Right cardiac atrium (tissue), 5 donors: Measurements from ENCODE around the gene KSR1. TPM values are rescaled to one million over a fixed set of nuclear protein-coding genes. Genes with fewer than 3 reads are reported as not detected.

Experiments used
- ATAC-seq, 2 donors: fragments of 200-7000 bp; cut with Tn5 transposase; one replicate each; pipeline versions ENCODE4 v1.8.0 to v1.9.1; 2020; ENCODE audit warnings: moderate library complexity in 2 of 2, mild to moderate bottlenecking in 1 of 2
- DNase-seq, 3 donors: peaks; one replicate each; pipeline ENCODE4 v3.0.0-alpha.2; 2020
- H3K27ac ChIP-seq: one replicate; pipeline ENCODE4 v1.5.1; 2013; ENCODE audit warnings: mild to moderate bottlenecking, low read length, control low read depth, moderate library complexity
- H3K27me3 ChIP-seq: one replicate; pipeline ENCODE4 v1.6.1; 2013; ENCODE audit not compliant: control insufficient read depth, insufficient read depth
- H3K4me1 ChIP-seq: one replicate; pipeline ENCODE4 v1.6.1; 2013; ENCODE audit warnings: low read length; ENCODE audit not compliant: control insufficient read depth, insufficient read depth
- H3K4me3 ChIP-seq: one replicate; pipeline ENCODE4 v1.5.1; 2013; ENCODE audit warnings: low read length, control low read depth
- H3K9me3 ChIP-seq: one replicate; pipeline ENCODE4 v1.6.1; 2013; ENCODE audit warnings: low read length; ENCODE audit not compliant: control insufficient read depth
- WGBS: extraction: QIAGEN DNeasy Blood & Tissue Kit; methylation state at CpG from one replicate; pipeline ENCODE4 v1.1.7; 2013; 5-methylcytosine and 5-hydroxymethylcytosine counted together
- intact Hi-C, 4 donors: fragments of 100-400 bp; cut with DNase I; formaldehyde crosslinking; loops; one replicate each; pipeline versions ENCODE4 v1.11.0 to v1.14.0; 2022 to 2023
- polyA plus RNA-seq: library from polyadenylated mRNA; stranded (reverse); fragments of 200-250 nt; gene quantifications from one replicate; pipeline ENCODE4 v1.2.3, GENCODE V29; 2013
- total RNA-seq, 4 donors: library from RNA; stranded (reverse); fragmentation: NEBNext Ultra II Directional; extraction: Animal tissue kit (Norgen Biotek cat#: 25700); gene quantifications; one replicate each; pipeline ENCODE4 v1.2.1, GENCODE V29; 2021
- donor health status: healthy with polysubstance abuse.
- donor health status: DM: no; HTN: yes; CAD: no.
- donor health status: DM: no; HTN: no; CAD: no.
- donor health status: DM: no; HTN: yes; CAD: no; lungs with severe emphysema.
- donor health status: DM: yes; HTN: yes; CAD: no.

KSR1 gene
- total and polyA plus RNA-seq, 5 donors, result 8.7 to 22.7 (median 13.1) TPM

- WGBS, result 96% methylated on average over 11 of the region's 11 CpGs
- no peaks in the 10 kb centered on the region for H3K27me3 ChIP-seq
- no peak for ATAC-seq
Observed at GRCh38 chr17:27608328-27609230, 152.3 kb downstream of the KSR1 start.

GRCh38 chr17:27609611-27610303, 153.5 kb downstream of the KSR1 start:
- intact Hi-C loops, result loop anchor here (2.0 to 10.0 kb wide), 4 partner anchors 38 to 375 kb away; no protein-coding TSS in a partner anchor
- no peak overlapping the region for H3K4me3 ChIP-seq
- peak; percentile 53 to 61 for ATAC-seq
- no peaks in the 10 kb centered on the region for H3K4me1 ChIP-seq
- WGBS, result 74% methylated on average over 11 of the region's 11 CpGs
- H3K9me3 ChIP-seq, result no peaks in the 10 kb centered on the region
- H3K27me3 ChIP-seq, result no peaks in the 10 kb centered on the region
- peak in 2 of 3 donors; percentile 67 to 69 for DNase-seq
- no peak overlapping the region for H3K27ac ChIP-seq

More at GRCh38 chr17:27608328-27609230, 152.3 kb downstream of the KSR1 start:
- DNase-seq, result peak in 2 of 3 donors; percentile 2 to 18
- H3K4me1 ChIP-seq, result no peaks in the 10 kb centered on the region
- intact Hi-C loops, result loop anchor here (2.0 to 10.0 kb wide), 4 partner anchors 39 to 374 kb away; no protein-coding TSS in a partner anchor
- no peaks in the 10 kb centered on the region for H3K9me3 ChIP-seq
- no peak overlapping the region for H3K27ac ChIP-seq
- no peak overlapping the region for H3K4me3 ChIP-seq

- H3K27me3 ChIP-seq, result no peaks in the 10 kb centered on the region
- no peak overlapping the region for H3K4me3 ChIP-seq
- intact Hi-C loops, result loop anchor here in 1 of 4 donors (2.0 kb wide), 1 partner anchor 41 kb away; no protein-coding TSS in a partner anchor
- ATAC-seq (peak; percentile 10 to 17), DNase-seq (peak in 1 of 3 donors; percentile 4)
- H3K4me1 ChIP-seq, result no peaks in the 10 kb centered on the region
- no peaks in the 10 kb centered on the region for H3K9me3 ChIP-seq
- H3K27ac ChIP-seq, result no peak overlapping the region
- WGBS, result 92% methylated on average over 4 of the region's 4 CpGs
Observed at GRCh38 chr17:27610304-27610677, 154.0 kb downstream of the KSR1 start.

- 74% methylated on average over 3 of the region's 3 CpGs for WGBS
- H3K4me1 ChIP-seq, result no peaks in the 10 kb centered on the region
- intact Hi-C loops, result no loop called here
- DNase-seq, result no peak
- H3K27me3 ChIP-seq, result no peaks in the 10 kb centered on the region
- no peak overlapping the region for H3K27ac ChIP-seq
- H3K9me3 ChIP-seq, result no peaks in the 10 kb centered on the region
- no peak for ATAC-seq
- no peak overlapping the region for H3K4me3 ChIP-seq
Observed at GRCh38 chr17:27612160-27612770, 156.0 kb downstream of the KSR1 start.

GRCh38 chr17:27613433-27613832, 157.2 kb downstream of the KSR1 start:
- Histone ChIP-seq H3K4me3 (no peak overlapping the region), H3K4me1 (no peaks in the 10 kb centered on the region), H3K9me3 (no peaks in the 10 kb centered on the region), H3K27ac (no peak overlapping the region), H3K27me3 (no peaks in the 10 kb centered on the region)
- intact Hi-C loops, result no loop called here
- peak in 2 of 3 donors; percentile 9 to 14 for DNase-seq
- ATAC-seq, result no peak
- 77% methylated on average over 3 of the region's 3 CpGs for WGBS

- ATAC-seq, result no peak
- Histone ChIP-seq H3K27me3 (no peaks in the 10 kb centered on the region), H3K27ac (no peak overlapping the region), H3K9me3 (no peaks in the 10 kb centered on the region), H3K4me1 (no peaks in the 10 kb centered on the region), H3K4me3 (no peak overlapping the region)
- intact Hi-C loops, result no loop called here
- WGBS, result 98% methylated on average over 1 of the region's 1 CpG
- no peak for DNase-seq
Observed at GRCh38 chr17:27615121-27615520, 158.9 kb downstream of the KSR1 start.

GRCh38 chr17:27616414-27616813, 160.2 kb downstream of the KSR1 start:
- Histone ChIP-seq H3K27me3 (no peaks in the 10 kb centered on the region), H3K27ac (no peak overlapping the region), H3K4me1 (no peaks in the 10 kb centered on the region), H3K9me3 (no peaks in the 10 kb centered on the region), H3K4me3 (no peak overlapping the region)
- intact Hi-C loops, result no loop called here
- no peak for ATAC-seq
- peak in 1 of 3 donors; percentile 13 for DNase-seq
- 75% methylated on average over 4 of the region's 4 CpGs for WGBS

- H3K4me3 ChIP-seq, result no peak overlapping the region
- no peak overlapping the region for H3K27ac ChIP-seq
- no peaks in the 10 kb centered on the region for H3K4me1 ChIP-seq
- no peaks in the 10 kb centered on the region for H3K9me3 ChIP-seq
- ATAC-seq (no peak), DNase-seq (peak in 2 of 3 donors; percentile 1 to 25)
- no peaks in the 10 kb centered on the region for H3K27me3 ChIP-seq
- intact Hi-C loops, result no loop called here
- WGBS, result 92% methylated on average over 8 of the region's 8 CpGs
Observed at GRCh38 chr17:27618417-27618816, 162.2 kb downstream of the KSR1 start.

- ATAC-seq, result no peak
- 83% methylated on average over 9 of the region's 9 CpGs for WGBS
- no peak overlapping the region for H3K27ac ChIP-seq
- no peaks in the 10 kb centered on the region for H3K4me1 ChIP-seq
- intact Hi-C loops, result no loop called here
- H3K27me3 ChIP-seq, result no peaks in the 10 kb centered on the region
- H3K4me3 ChIP-seq, result no peak overlapping the region
- no peaks in the 10 kb centered on the region for H3K9me3 ChIP-seq
- DNase-seq, result no peak
Observed at GRCh38 chr17:27620721-27621120, 164.5 kb downstream of the KSR1 start.

GRCh38 chr17:27621536-27621935, 165.3 kb downstream of the KSR1 start:
- intact Hi-C loops, result no loop called here
- H3K4me3 ChIP-seq, result no peak overlapping the region
- ATAC-seq, result no peak
- no peaks in the 10 kb centered on the region for H3K4me1 ChIP-seq
- H3K27ac ChIP-seq, result no peak overlapping the region
- no peaks in the 10 kb centered on the region for H3K27me3 ChIP-seq
- no peaks in the 10 kb centered on the region for H3K9me3 ChIP-seq
- DNase-seq, result peak in 2 of 3 donors; percentile 4 to 8
- 90% methylated on average over 4 of the region's 4 CpGs for WGBS
